Panc1 (cell line): Measurements from ENCODE around the gene CFHR5. TPM values are rescaled to one million over a fixed set of nuclear protein-coding genes. Genes with fewer than 3 reads are reported as not detected.
"Not testable (repeated sequence)": the region's sequence is repeated elsewhere in the genome, so short reads cannot be mapped to it uniquely, and the experiment has no call there.

Experiments
- ATAC-seq: fragments of 200-7000 bp; cut with Tn5 transposase; 2 replicates; pipeline ENCODE4 v1.9.1; 2020; ENCODE audit warnings: mild to moderate bottlenecking, moderate library complexity
- BruUV-seq: library from RNA; stranded (reverse); fragments of 400-500 nt; replicated peaks from 2 replicates; lab custom pipeline; 2021; lab: Mats Ljungman, UMichigan
- CTCF ChIA-PET: fragments of 300-600 bp; sonication (Branson Sonifier 250); formaldehyde crosslinking; loops from one replicate; lab custom pipeline; 2022; ENCODE audit warnings: antibody characterized with exemption; lab: Charles Lee
- POLR2A ChIA-PET: fragments of 300-600 bp; sonication (Branson Sonifier 250); formaldehyde crosslinking; loops from one replicate; lab custom pipeline; 2022; ENCODE audit warnings: antibody characterized with exemption; lab: Charles Lee
- DNase-seq: peaks from one replicate; pipeline ENCODE4 v3.0.0-alpha.2; 2010; ENCODE audit warnings: low read depth, low spot score
- H3K27ac ChIP-seq: 2 replicates; pipeline ENCODE4 v1.5.1; 2011; ENCODE audit warnings: mild to moderate bottlenecking, low read length, inconsistent platforms
- H3K27me3 ChIP-seq: fragments of 200-500 bp; sonication (Bioruptor generic); 2 replicates; pipeline ENCODE4 v1.6.0; 2014; ENCODE audit warnings: low read length, inconsistent platforms; ENCODE audit not compliant: control insufficient read depth, insufficient read depth
- H3K36me3 ChIP-seq: fragments of 200-500 bp; sonication (Bioruptor generic); 2 replicates; pipeline ENCODE4 v1.5.1; 2014; ENCODE audit warnings: inconsistent platforms, mild to moderate bottlenecking, low read length, moderate library complexity; ENCODE audit not compliant: control insufficient read depth, insufficient read depth
- H3K4me1 ChIP-seq: 2 replicates; pipeline ENCODE4 v1.5.1; 2011; ENCODE audit warnings: inconsistent platforms, mild to moderate bottlenecking, low read length, moderate library complexity; ENCODE audit not compliant: control insufficient read depth, insufficient read depth
- H3K4me3 ChIP-seq, 2 experiments: 2 replicates each; pipeline ENCODE4 v1.5.1; 2011 to 2012; ENCODE audit warnings: low read depth in 2 of 2, low read length in 2 of 2, mild to moderate bottlenecking in 2 of 2, inconsistent platforms in 1 of 2, moderate library complexity in 1 of 2
- H3K9me3 ChIP-seq: fragments of 200-500 bp; sonication (Bioruptor generic); 2 replicates; pipeline ENCODE4 v1.5.1; 2014; ENCODE audit warnings: low read depth, mild to moderate bottlenecking, inconsistent platforms, low read length, moderate library complexity; ENCODE audit not compliant: control insufficient read depth, insufficient read depth
- POLR2AphosphoS5 ChIP-seq: IDR thresholded peaks from 2 replicates; pipeline ENCODE4 v1.6.1; 2012; ENCODE audit warnings: mild to moderate bottlenecking, low read depth, low read length, moderate library complexity
- REST ChIP-seq, 2 experiments: IDR thresholded peaks; 2 replicates each; pipeline ENCODE4 v1.6.1; 2011 to 2012; ENCODE audit warnings: low read depth in 2 of 2, control low read depth in 1 of 2, low read length in 1 of 2, mild to moderate bottlenecking in 1 of 2, moderate library complexity in 1 of 2; ENCODE audit not compliant: insufficient read depth in 1 of 2
- SIN3A ChIP-seq: IDR thresholded peaks from 2 replicates; pipeline ENCODE4 v1.6.1; 2012; ENCODE audit warnings: low read depth, mild to moderate bottlenecking, low read length, moderate library complexity, borderline replicate concordance; ENCODE audit not compliant: insufficient read depth
- TCF7L2 ChIP-seq: IDR thresholded peaks from 2 replicates; pipeline ENCODE4 v1.6.1; 2011; ENCODE audit warnings: mild to moderate bottlenecking, low read depth, low read length, inconsistent platforms
- in situ Hi-C: cut with HindIII; loops from 2 replicates; pipeline ENCODE4 v1.10.0; 2016; ENCODE audit warnings: low sequenced_read_pairs, low pct_unique_long_range_greater_than_20kb
- intact Hi-C: fragments of 100-400 bp; cut with micrococcal nuclease; formaldehyde crosslinking; loops from one replicate; pipeline ENCODE4 v1.10.0; 2022; ENCODE audit not compliant: unreplicated experiment
- total RNA-seq: library from RNA; stranded (reverse); gene quantifications from one replicate; pipeline ENCODE4 v1.2.1, GENCODE V29; 2021; ENCODE audit not compliant: unreplicated experiment
- TF ChIP-seq, protein P1 (sequence below): fragments of 450-650 bp; IDR thresholded peaks from 2 replicates; pipeline ENCODE4 v1.5.1; 2017; ENCODE audit warnings: mild to moderate bottlenecking

CFHR5 gene
- total RNA-seq, 1 experiment from 2014 or later, result not detected

DNA sequence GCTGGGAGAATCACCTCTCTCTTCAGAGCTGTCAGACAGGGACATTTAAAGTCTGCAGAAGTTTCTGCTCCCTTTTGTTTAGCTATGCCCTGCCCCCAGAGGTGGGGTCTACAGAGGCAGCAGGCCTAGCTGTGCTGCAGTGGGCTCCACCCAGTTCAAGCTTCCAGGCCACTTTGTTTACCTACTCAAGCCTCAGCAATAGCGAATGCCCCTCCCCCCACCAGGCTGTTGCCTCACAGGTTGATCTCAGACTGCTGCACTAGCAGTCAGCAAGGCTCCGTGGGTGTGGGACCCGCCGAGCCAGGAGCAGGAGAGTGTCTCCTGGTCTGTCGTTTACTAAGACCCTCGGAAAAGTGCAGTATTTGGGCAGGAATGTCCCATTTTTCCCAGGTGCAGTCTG, 35.9 kb upstream of the CFHR5 start:
- not testable (repeated sequence) for ATAC-seq

DNA sequence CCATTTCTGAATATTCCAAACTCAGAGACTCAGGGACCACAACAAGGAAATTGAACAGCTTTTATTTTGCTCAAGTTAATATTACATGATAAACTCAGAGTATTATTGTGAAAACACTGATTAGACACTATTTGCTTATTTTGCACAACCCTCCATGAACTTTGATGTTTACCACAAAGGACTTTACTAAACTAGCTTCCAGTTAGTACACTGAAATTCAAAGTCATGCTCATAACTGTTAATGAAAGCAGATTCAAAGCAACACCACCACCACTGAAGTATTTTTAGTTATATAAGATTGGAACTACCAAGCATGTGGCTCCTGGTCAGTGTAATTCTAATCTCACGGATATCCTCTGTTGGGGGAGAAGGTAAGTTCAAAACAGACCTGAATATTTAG, 33.8 kb upstream of the CFHR5 start, which contains the start of gene CFHR2:
Gene CFHR2 (plus strand): TSS at position 171 of the 400 bp plus-strand sequence. CDS start 143 bp downstream, at position 314.
- H3K36me3 ChIP-seq, ATAC-seq, H3K27me3 ChIP-seq, CTCF ChIA-PET, H3K4me1 ChIP-seq, POLR2A ChIA-PET, H3K4me3 ChIP-seq, BruUV-seq, H3K27ac ChIP-seq, DNase-seq, H3K9me3 ChIP-seq, in situ Hi-C loops: not testable (repeated sequence)
- intact Hi-C loops, result loop anchor here (5.0 kb wide), 1 partner anchor 126 kb away; the partner anchor contains the start of gene CFHR1

More for the DNA sequence above, 35.9 kb upstream of the CFHR5 start:
- H3K4me1 ChIP-seq, H3K9me3 ChIP-seq, H3K27ac ChIP-seq, in situ Hi-C loops, BruUV-seq, H3K27me3 ChIP-seq, H3K4me3 ChIP-seq, DNase-seq, CTCF ChIA-PET, H3K36me3 ChIP-seq, POLR2A ChIA-PET: not testable (repeated sequence)
- intact Hi-C loops, result loop anchor here (5.0 kb wide), 1 partner anchor 124 kb away; the partner anchor contains the start of gene CFHR1

GRCh38 chr1:196951711-196952394, 25.5 kb upstream of the CFHR5 start:
- no peaks in the 10 kb centered on the region for H3K9me3 ChIP-seq
- no TSS peak for BruUV-seq
- no peak overlapping the region for H3K4me3 ChIP-seq
- intact Hi-C loops (no loop called here), in situ Hi-C loops (no loop called here)
- H3K27ac ChIP-seq, result no peak overlapping the region
- ATAC-seq, result no peak
- CTCF ChIA-PET, result no interaction called here
- no peak for DNase-seq
- POLR2A ChIA-PET, result no interaction called here
- H3K4me1 ChIP-seq, result no peaks in the 10 kb centered on the region
- no peaks in the 10 kb centered on the region for H3K27me3 ChIP-seq
- TF ChIP-seq, protein P1, sequence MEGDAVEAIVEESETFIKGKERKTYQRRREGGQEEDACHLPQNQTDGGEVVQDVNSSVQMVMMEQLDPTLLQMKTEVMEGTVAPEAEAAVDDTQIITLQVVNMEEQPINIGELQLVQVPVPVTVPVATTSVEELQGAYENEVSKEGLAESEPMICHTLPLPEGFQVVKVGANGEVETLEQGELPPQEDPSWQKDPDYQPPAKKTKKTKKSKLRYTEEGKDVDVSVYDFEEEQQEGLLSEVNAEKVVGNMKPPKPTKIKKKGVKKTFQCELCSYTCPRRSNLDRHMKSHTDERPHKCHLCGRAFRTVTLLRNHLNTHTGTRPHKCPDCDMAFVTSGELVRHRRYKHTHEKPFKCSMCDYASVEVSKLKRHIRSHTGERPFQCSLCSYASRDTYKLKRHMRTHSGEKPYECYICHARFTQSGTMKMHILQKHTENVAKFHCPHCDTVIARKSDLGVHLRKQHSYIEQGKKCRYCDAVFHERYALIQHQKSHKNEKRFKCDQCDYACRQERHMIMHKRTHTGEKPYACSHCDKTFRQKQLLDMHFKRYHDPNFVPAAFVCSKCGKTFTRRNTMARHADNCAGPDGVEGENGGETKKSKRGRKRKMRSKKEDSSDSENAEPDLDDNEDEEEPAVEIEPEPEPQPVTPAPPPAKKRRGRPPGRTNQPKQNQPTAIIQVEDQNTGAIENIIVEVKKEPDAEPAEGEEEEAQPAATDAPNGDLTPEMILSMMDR, result no peak
- TF ChIP-seq POLR2AphosphoS5, result no peak
- no peak for TF ChIP-seq SIN3A
- TF ChIP-seq REST (IDR thresholded peaks at IDR 0.05; ENCODE audit: insufficient read depth in 1 of 2, low read depth in 2 of 2, low read length in 1 of 2), result no peak
- TF ChIP-seq TCF7L2, result no peak
- no peaks in the 10 kb centered on the region for H3K36me3 ChIP-seq
